Stomach (tissue), 9 donors: ENCODE data around the gene GARS1. TPM values are rescaled to one million over a fixed set of nuclear protein-coding genes. Genes with fewer than 3 reads are reported as not detected.

Source experiments
- DNase-seq, 2 donors: peaks; one replicate each; pipeline versions ENCODE4 v3.0.0 to v3.0.0-alpha.2; 2013 to 2019
- H3K27ac ChIP-seq, 5 donors: fragments of 200-600 bp in 4 of 5; sonication (generic) in 4 of 5; one replicate each; pipeline ENCODE4 v1.5.1; 2013 to 2019; ENCODE audit warnings: mild to moderate bottlenecking in 1 of 5, moderate library complexity in 1 of 5
- H3K27me3 ChIP-seq, 3 donors: fragments of 200-600 bp; sonication (generic); one replicate each; pipeline ENCODE4 v1.5.1; 2017 to 2019; ENCODE audit warnings: mixed run types in 1 of 3
- H3K36me3 ChIP-seq, 4 donors: fragments of 200-600 bp; sonication (generic); 1 replicate in 3 of 4; 2 replicates in 1 of 4; pipeline ENCODE4 v1.5.1; 2016 to 2019
- H3K4me1 ChIP-seq, 4 donors: fragments of 200-600 bp; sonication (generic); one replicate each; pipeline ENCODE4 v1.5.1; 2016 to 2019
- H3K4me3 ChIP-seq, 4 donors: fragments of 200-600 bp; sonication (generic) in 3 of 4; one replicate each; pipeline ENCODE4 v1.5.1; 2016 to 2019; ENCODE audit warnings: mild to moderate bottlenecking in 1 of 4
- H3K9me3 ChIP-seq, 4 donors: fragments of 200-600 bp; sonication (generic); one replicate each; pipeline ENCODE4 v1.5.1; 2016 to 2019
- EP300 ChIP-seq: sonication (generic); formaldehyde crosslinking; IDR thresholded peaks from one replicate; pipeline ENCODE4 v1.6.1; 2017; ENCODE audit warnings: antibody characterized with exemption
- POLR2A ChIP-seq, 4 donors: fragments of 450-650 bp; IDR thresholded peaks; one replicate each; pipeline ENCODE4 v1.6.1; 2016; ENCODE audit warnings: antibody characterized with exemption in 4 of 4, control low read depth in 2 of 4, mild to moderate bottlenecking in 1 of 4, moderate library complexity in 1 of 4
- POLR2AphosphoS5 ChIP-seq, 3 donors: sonication (generic); formaldehyde crosslinking; IDR thresholded peaks; one replicate each; pipeline ENCODE4 v1.6.1; 2016; ENCODE audit warnings: antibody characterized with exemption in 3 of 3
- WGBS, 5 donors: extraction: QIAGEN DNeasy Blood & Tissue Kit in 3 of 5; methylation state at CpG; one replicate each; pipeline versions ENCODE4 v1.1.5 to v1.1.7; 2013 to 2018; 5-methylcytosine and 5-hydroxymethylcytosine counted together
- intact Hi-C: fragments of 100-400 bp; cut with DNase I; formaldehyde crosslinking; loops from one replicate; pipeline ENCODE4 v1.15.1; 2023; ENCODE audit warnings: low total_unique reads
- polyA plus RNA-seq, 3 donors: library from polyadenylated mRNA; stranded (reverse); fragments of 200-250 nt; gene quantifications; one replicate each; pipeline ENCODE4 v1.2.3, GENCODE V29; 2013
- total RNA-seq, 5 donors: library from RNA; depleted of rRNA; stranded (reverse); fragments of >200 nt; gene quantifications; one replicate each; pipeline versions ENCODE4 v1.1.0 to v1.2.3, GENCODE V29; 2014 to 2016
- TF ChIP-seq, protein P1 (sequence below), 7 experiments: fragments of 450-650 bp in 4 of 7; fragments of 200-600 bp in 3 of 7; sonication (generic) in 3 of 7; IDR thresholded peaks; one replicate each; pipeline ENCODE4 v1.5.1; 2016 to 2019; ENCODE audit warnings: antibody characterized with exemption in 7 of 7, control low read depth in 2 of 7, mild to moderate bottlenecking in 1 of 7
- donor health status: healthy with polysubstance abuse.
- donor health status: Bipolar disorder and iron deficiency.
- donor health status: healthy.

GARS1 gene
- total and polyA plus RNA-seq, 8 donors = 37.5 to 124 (median 74.8) TPM

DNA sequence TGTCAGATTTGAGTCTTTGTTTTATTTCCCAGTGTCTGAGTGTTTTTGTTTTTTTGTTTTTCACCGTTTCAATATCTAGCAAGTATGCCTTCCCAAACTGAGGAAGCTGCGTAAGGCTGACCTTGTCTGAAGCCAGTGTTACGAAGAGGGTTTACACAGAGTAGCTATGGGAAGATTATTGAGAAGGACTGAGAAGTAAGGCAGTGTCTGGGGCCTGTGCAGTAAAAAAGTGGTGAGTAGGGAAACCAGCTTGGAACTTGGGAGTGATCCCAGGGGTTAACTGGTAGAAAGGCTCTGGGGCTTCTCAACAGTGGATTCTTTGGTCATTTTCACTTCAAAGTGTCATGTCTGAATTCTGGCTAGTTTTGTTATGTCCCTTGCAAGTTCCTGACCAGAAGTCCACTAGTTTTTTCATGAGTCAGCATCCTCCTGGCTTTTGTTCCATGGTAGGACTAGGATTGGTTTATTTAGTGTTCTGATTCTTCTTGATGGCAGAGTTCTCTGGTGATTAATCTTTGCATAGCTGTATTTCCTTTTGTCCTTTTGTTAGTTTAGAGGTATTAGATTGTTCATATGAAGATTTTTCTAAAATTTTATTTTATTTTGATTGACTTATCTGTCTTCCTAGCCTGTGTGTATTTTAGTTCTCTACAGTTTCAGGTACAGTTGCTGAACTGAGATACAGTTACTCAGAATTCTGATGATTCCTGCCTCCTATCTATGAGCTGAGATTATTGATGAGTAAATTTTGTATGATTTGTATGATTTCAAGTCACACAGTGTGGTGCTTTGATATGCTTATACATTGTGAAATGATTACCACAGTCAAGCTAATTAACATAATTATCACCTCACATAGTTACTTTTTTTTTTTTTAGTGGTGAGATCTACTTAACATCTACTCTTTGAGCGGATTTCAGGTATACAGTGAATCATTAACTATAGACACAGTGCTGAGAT lies 19.0 kb downstream of the GARS1 start:
- DNase-seq = no peak
- Histone ChIP-seq H3K4me1 (peaks cover 0 to 11% (median 0%) of the 10 kb centered on the region in 4 donors), H3K36me3 (peaks cover 33 to 99% (median 94%) of the 10 kb centered on the region in 4 donors), H3K9me3 (no peaks in the 10 kb centered on the region), H3K4me3 (no peak overlapping the region), H3K27ac (no peak overlapping the region), H3K27me3 (no peaks in the 10 kb centered on the region)
- intact Hi-C loops = no loop called here
- WGBS, 5 donors = 93 to 98% (median 95%) methylated on average over 4 of the region's 4 CpGs
- TF ChIP-seq EP300 (no peak), POLR2AphosphoS5 (IDR thresholded peaks at IDR 0.05) (no peak), POLR2A (IDR thresholded peaks at IDR 0.05) (no peak)
- TF ChIP-seq, protein P1, sequence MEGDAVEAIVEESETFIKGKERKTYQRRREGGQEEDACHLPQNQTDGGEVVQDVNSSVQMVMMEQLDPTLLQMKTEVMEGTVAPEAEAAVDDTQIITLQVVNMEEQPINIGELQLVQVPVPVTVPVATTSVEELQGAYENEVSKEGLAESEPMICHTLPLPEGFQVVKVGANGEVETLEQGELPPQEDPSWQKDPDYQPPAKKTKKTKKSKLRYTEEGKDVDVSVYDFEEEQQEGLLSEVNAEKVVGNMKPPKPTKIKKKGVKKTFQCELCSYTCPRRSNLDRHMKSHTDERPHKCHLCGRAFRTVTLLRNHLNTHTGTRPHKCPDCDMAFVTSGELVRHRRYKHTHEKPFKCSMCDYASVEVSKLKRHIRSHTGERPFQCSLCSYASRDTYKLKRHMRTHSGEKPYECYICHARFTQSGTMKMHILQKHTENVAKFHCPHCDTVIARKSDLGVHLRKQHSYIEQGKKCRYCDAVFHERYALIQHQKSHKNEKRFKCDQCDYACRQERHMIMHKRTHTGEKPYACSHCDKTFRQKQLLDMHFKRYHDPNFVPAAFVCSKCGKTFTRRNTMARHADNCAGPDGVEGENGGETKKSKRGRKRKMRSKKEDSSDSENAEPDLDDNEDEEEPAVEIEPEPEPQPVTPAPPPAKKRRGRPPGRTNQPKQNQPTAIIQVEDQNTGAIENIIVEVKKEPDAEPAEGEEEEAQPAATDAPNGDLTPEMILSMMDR (IDR thresholded peaks at IDR 0.05) = no peak

DNA sequence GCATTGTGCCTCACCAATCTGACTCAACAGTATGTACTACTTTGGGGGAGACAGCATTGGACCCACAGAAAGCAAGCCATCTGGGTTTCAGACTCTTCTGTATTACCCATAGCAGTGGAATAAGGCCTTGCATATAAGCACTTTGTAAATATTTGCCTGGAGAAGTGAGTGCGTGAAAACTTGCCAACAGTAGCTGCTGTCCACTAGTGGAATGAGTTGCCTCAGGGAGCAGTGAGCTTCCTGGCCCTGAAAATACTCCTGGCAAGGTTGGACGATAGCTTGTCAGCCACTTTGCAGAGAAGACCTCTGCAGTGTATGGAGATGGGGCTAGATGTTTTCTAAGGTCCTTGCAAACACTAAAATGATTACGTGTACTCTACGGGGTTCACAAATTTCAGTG lies 21.6 kb downstream of the GARS1 start:
- no peaks in the 10 kb centered on the region for H3K27me3 ChIP-seq
- H3K27ac ChIP-seq = no peak overlapping the region
- DNase-seq = no peak
- H3K4me3 ChIP-seq = no peak overlapping the region
- TF ChIP-seq POLR2AphosphoS5 (IDR thresholded peaks at IDR 0.05) = no peak
- no peak for TF ChIP-seq EP300
- TF ChIP-seq, protein P1 (IDR thresholded peaks at IDR 0.05) = no peak
- TF ChIP-seq POLR2A (IDR thresholded peaks at IDR 0.05) = no peak
- intact Hi-C loops = no loop called here
- H3K36me3 ChIP-seq = peaks cover 49 to 100% (median 97%) of the 10 kb centered on the region in 4 donors
- H3K4me1 ChIP-seq = peaks cover 0 to 11% (median 0%) of the 10 kb centered on the region in 4 donors
- WGBS, 5 donors = 55 to 72% (median 59%) methylated on average over 4 of the region's 4 CpGs
- H3K9me3 ChIP-seq = no peaks in the 10 kb centered on the region

DNA sequence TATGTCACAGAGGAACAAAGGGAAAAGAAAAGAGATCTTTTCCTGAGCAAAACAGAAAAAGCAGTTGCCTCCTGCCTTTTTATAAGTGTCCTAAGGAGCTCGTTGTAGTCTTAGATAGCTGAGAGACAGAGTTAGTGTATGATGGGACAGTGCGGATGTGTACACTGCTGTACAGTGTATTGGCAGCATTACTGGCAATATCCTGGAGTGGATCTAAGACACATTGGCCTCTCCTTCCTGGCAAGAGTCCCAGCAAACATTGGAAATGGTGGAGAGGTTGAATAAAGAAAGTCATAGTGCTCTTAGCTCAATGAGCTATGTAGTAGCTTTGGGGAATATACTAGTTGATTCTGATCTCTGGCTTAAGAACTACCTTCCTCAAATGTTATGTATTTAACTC lies 22.7 kb downstream of the GARS1 start:
- no peak for DNase-seq
- Histone ChIP-seq H3K36me3 (peaks cover 50 to 100% (median 97%) of the 10 kb centered on the region in 4 donors), H3K27ac (no peak overlapping the region)

DNA sequence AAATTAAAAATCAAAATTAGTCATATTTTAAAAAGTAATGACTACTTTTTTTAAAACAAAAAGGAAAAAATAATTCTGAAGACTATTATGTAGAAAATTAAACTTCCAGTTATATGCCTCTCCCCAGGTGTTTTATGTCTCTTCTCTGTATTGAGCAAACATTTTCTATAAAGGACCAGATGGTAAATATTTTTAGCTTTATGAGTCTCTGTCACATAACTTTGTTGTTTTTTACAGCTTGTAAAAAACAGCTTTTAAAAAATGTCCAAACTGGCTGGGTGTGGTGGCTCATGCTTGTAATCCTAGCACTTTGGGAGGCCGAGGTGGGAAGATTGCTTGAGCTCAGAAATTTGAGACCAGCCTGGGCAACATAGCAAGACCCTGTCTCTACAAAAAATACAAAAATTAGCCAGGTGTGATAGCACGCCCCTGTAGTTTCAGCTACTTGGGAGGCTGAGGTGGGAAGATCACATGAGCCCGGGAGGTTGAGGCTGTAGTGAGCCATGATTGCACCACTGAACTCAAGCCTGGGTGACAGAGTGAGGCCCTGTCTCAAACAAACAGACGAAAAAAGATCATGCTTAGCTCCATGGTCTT lies 23.5 kb downstream of the GARS1 start:
- no peak overlapping the region for H3K27ac ChIP-seq
- H3K4me1 ChIP-seq = peaks cover 0 to 11% (median 0%) of the 10 kb centered on the region in 4 donors

More for the DNA sequence above, 22.7 kb downstream of the GARS1 start:
- intact Hi-C loops = no loop called here
- H3K9me3 ChIP-seq = no peaks in the 10 kb centered on the region
- no peak overlapping the region for H3K4me3 ChIP-seq
- peaks cover 0 to 11% (median 0%) of the 10 kb centered on the region in 4 donors for H3K4me1 ChIP-seq
- WGBS, 5 donors = 61 to 87% (median 73%) methylated on average over 2 of the region's 2 CpGs
- no peak for TF ChIP-seq POLR2AphosphoS5 (IDR thresholded peaks at IDR 0.05)
- TF ChIP-seq, protein P1 (IDR thresholded peaks at IDR 0.05) = no peak
- no peak for TF ChIP-seq EP300
- no peak for TF ChIP-seq POLR2A (IDR thresholded peaks at IDR 0.05)
- H3K27me3 ChIP-seq = no peaks in the 10 kb centered on the region

More for the DNA sequence above, 23.5 kb downstream of the GARS1 start:
- no peak for TF ChIP-seq EP300
- TF ChIP-seq, protein P1 (IDR thresholded peaks at IDR 0.05) = no peak
- TF ChIP-seq POLR2AphosphoS5 (IDR thresholded peaks at IDR 0.05) = no peak
- TF ChIP-seq POLR2A (IDR thresholded peaks at IDR 0.05) = no peak
- peaks cover 47 to 100% (median 97%) of the 10 kb centered on the region in 4 donors for H3K36me3 ChIP-seq
- no peak overlapping the region for H3K4me3 ChIP-seq
- intact Hi-C loops = no loop called here
- DNase-seq = no peak
- no peaks in the 10 kb centered on the region for H3K9me3 ChIP-seq
- 93 to 96% (median 95%) methylated on average over 4 of the region's 4 CpGs for WGBS, 5 donors
- H3K27me3 ChIP-seq = no peaks in the 10 kb centered on the region
